Measurements from ENCODE around the gene BBC3.

GRCh38 chr19:47257411-47258169 is 26.6 kb upstream of the BBC3 start:
- TF ChIP-seq, protein P1, sequence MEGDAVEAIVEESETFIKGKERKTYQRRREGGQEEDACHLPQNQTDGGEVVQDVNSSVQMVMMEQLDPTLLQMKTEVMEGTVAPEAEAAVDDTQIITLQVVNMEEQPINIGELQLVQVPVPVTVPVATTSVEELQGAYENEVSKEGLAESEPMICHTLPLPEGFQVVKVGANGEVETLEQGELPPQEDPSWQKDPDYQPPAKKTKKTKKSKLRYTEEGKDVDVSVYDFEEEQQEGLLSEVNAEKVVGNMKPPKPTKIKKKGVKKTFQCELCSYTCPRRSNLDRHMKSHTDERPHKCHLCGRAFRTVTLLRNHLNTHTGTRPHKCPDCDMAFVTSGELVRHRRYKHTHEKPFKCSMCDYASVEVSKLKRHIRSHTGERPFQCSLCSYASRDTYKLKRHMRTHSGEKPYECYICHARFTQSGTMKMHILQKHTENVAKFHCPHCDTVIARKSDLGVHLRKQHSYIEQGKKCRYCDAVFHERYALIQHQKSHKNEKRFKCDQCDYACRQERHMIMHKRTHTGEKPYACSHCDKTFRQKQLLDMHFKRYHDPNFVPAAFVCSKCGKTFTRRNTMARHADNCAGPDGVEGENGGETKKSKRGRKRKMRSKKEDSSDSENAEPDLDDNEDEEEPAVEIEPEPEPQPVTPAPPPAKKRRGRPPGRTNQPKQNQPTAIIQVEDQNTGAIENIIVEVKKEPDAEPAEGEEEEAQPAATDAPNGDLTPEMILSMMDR (IDR thresholded peaks at IDR 0.05): no peak
- no peak for TF ChIP-seq KAT7 (CRISPR knock-in tag; IDR thresholded peaks at IDR 0.05; ENCODE audit: borderline replicate concordance)

All from WTC11 (cell line).